Astrocyte of the spinal cord (primary cell): ENCODE results near the gene MLN.

ENCODE experiments used
- DNase-seq: peaks from one replicate; pipeline ENCODE4 v3.0.0; 2011; ENCODE audit warnings: low read depth, low spot score
- H3K4me3 ChIP-seq: 2 replicates; pipeline ENCODE4 v1.5.1; 2011; ENCODE audit warnings: low read depth, mild to moderate bottlenecking, low read length, moderate library complexity
- in situ Hi-C: cut with HindIII; loops from 2 replicates; pipeline ENCODE4 v1.10.0; 2017; ENCODE audit warnings: low sequenced_read_pairs
- TF ChIP-seq, protein P1 (sequence below): IDR thresholded peaks from 2 replicates; pipeline ENCODE4 v1.5.1; 2012; ENCODE audit warnings: low read depth, mild to moderate bottlenecking, low read length, inconsistent platforms

The MLN gene

DNA sequence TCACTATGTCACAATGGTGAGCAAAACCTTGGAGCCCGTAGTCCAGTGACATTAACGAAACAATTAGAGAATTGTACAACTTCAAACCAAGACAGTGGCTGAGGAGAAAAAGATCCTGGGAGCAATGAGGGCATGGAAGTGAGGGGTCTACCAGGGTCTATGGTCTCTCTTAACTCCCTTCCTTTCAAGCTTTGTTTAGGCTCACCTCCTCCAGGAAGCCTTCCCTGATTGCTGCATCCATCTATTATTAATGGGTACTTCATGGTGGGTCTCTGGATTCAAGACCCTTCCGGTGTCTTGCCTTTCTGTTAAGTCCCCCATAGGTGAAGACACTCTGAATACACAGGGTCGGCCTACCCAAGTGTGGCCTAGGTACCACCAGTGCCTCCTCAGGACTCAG, 38.1 kb upstream of the MLN start:
- TF ChIP-seq, protein P1, sequence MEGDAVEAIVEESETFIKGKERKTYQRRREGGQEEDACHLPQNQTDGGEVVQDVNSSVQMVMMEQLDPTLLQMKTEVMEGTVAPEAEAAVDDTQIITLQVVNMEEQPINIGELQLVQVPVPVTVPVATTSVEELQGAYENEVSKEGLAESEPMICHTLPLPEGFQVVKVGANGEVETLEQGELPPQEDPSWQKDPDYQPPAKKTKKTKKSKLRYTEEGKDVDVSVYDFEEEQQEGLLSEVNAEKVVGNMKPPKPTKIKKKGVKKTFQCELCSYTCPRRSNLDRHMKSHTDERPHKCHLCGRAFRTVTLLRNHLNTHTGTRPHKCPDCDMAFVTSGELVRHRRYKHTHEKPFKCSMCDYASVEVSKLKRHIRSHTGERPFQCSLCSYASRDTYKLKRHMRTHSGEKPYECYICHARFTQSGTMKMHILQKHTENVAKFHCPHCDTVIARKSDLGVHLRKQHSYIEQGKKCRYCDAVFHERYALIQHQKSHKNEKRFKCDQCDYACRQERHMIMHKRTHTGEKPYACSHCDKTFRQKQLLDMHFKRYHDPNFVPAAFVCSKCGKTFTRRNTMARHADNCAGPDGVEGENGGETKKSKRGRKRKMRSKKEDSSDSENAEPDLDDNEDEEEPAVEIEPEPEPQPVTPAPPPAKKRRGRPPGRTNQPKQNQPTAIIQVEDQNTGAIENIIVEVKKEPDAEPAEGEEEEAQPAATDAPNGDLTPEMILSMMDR, result no peak
- no peak for DNase-seq
- no peak overlapping the region for H3K4me3 ChIP-seq
- in situ Hi-C loops, result no loop called here

DNA sequence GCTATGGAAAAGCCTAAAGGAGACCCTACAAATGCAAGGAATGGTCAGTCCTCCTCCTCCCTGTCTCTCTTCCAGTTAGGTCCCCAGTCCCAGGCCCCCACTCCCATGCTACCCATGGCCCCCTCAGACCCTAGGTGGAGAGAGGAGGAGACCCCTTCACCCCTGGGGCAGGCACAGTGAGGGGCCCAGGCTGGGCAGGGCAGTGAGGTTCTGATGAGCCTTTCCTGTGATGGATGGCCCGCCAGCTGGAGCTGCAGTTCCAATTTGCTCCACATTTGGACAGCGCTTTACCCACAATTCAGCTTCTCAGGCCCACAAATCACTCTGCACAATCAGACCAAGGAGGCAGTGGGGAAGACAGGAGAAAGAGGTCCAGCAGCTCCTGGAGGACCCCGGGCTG, 37.3 kb upstream of the MLN start:
- in situ Hi-C loops, result no loop called here
- H3K4me3 ChIP-seq, result no peak overlapping the region
- DNase-seq, result no peak
- TF ChIP-seq, protein P1, result peak; percentile 11

DNA sequence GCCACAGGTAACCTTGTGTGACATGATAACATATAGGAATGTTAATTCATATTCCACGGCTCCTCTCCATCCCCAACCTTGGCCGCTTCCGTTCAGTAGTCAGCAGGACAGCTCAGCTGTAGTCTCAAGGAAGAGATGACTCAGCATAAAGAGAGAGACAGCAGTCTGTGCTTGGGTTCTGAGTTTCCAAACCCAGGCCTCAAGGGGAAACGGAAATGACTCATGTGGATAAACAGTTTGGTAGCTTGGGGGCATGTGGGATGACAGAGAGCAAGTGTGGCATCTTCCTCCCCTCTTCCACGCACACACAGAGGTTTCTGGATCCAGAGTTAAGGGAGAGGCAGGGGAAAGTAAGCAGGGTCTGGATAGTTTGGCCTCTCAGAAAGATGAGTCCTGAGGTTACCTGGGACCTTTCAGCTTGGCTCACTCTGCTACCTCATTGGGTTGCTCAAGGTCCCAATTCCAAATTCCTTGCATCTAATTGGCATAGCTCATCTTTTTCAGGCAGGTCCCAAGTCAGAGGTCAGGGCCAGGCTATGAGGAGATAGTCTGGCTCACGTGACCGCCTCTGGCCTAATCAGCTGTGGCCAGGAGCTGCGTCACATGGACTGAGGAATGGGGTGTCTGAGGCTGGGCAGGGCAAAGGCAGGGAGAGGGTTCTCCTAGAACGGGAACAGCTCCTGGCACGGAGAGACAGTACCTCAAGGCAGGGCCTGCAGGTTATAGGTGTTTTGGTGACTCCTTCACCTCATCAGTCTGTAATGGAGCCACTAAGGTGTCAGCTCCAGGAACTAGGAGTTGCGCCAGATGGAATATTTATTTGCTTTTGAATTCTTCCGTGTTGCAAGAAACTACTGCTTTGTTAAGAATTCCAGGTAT, 36.5 kb upstream of the MLN start:
- H3K4me3 ChIP-seq, result no peak overlapping the region
- TF ChIP-seq, protein P1, result no peak
- DNase-seq, result peak; percentile 91
- in situ Hi-C loops, result no loop called here

DNA sequence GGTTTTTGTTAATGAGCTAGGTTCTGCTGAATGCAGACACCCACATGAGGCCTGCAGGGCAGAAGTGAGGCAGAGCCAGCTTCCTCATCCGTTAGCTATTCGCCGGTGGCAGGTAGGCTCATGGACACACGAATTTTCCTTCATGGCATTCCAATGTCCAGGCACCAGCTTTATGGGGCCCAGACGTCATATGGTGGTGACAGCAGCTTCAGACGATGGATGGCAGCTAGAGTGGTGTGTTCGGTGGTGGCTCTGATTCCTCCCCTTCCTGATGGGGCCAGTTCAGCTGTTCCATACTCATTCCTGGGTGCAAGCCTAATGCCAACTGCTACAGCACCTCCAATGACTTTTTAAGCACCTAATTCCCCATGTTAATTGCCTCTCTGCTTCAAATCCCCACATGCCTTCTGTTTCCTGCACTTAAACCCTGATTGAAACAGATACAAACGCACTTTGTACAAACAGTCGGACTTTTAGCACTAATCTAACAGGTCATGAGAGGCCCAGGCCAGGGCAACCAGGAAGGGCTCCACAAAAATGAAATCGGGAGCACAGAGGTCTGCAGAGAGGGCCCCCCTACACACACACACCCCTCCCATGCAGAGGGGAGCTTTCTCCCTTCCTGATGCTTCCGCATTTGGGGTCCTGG, 35.7 kb upstream of the MLN start:
- DNase-seq, result no peak
- in situ Hi-C loops, result no loop called here
- H3K4me3 ChIP-seq, result no peak overlapping the region
- TF ChIP-seq, protein P1, result no peak

DNA sequence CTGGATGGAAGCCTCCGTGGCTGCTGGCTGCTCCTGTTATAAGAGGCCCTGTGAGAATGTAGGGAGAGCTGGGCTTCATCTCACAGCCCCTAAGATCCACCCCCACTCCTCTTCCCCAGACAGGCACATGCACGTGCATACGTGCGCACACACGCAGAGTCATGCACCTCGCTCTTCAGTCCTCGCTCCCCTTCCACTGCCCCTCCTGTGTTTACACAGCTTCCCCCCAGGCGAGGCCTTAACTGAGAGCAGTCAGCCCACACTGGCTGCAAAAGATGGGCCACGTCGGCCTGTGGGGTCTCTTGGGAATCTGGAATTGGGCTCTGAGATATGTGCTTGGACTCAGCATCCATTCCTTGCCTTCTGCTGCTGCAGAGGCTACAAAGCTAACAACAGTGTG, 35.2 kb upstream of the MLN start:
- no peak for DNase-seq
- H3K4me3 ChIP-seq, result no peak overlapping the region
- in situ Hi-C loops, result no loop called here
- TF ChIP-seq, protein P1, result no peak

DNA sequence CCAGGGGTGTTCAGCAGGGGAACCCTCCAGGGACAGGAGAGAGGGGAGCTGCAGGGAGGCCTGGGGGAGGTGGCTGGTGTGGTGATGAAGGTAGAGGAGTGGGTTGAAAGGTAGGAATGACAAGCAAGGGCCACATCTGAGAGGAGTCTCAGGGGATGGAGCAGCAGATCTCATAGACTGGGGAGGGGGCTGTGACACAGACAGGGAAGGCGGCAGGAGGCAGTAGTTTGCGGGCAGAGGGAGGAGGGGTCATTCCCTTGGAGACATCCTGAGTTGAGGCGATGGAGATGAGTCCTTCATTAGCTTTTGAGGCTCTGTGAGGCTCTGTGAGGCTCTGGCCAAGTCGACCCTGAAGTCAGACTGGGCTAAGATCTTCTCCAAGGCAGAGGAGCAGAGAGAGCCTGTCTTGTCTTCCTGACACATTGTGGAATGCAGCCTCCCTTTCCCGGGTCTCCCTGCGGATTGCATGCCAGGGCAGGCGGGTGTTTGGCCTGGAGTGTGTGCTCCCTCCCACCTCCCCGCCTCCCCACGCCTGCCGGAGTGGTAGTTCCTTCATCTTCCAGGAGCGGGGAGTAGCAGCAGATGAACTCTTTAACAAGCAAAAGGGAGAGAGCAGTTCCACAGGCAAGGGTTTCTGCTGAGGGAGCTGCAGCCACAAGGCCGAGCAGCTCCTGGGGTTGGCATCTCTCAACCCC, 34.3 kb upstream of the MLN start:
- in situ Hi-C loops, result no loop called here
- TF ChIP-seq, protein P1, result no peak
- H3K4me3 ChIP-seq, result no peak overlapping the region
- peak; percentile 29 for DNase-seq
